ENCODE measurements around the gene ACTR3C.
"Not testable (repeated sequence)": the region's sequence is repeated elsewhere in the genome, so short reads cannot be mapped to it uniquely, and the experiment has no call there.

ACTR3C gene

DNA sequence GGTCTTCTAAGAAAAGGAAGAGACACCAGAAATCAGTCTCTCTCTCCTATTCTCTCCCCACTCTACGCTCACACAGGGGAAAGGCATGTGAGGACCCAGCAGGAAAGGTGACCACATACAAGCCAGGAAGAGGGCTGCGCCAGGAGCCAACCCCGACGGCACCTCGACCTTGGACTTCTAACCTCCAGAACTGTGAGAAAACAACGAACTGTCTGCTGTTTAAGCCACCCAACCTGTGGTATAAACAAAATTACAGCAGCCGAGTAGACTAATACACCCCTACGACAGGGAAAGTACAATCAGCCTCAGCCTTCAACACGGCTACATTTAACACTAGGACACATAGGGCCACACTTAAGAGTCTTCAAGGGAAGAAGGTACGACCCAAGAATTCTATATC, 26.5 kb downstream of the ACTR3C start:
- H3K36me3 ChIP-seq (ENCODE audit: control insufficient read depth, low read length); H4K20me1 ChIP-seq (ENCODE audit: control insufficient read depth, insufficient read depth, low read depth, low read length); H3F3A ChIP-seq (ENCODE audit: control insufficient read depth, insufficient read depth); H3K4me3 ChIP-seq (ENCODE audit: low read length); H3K27me3 ChIP-seq (ENCODE audit: control insufficient read depth, low read length); H3K79me2 ChIP-seq (ENCODE audit: control insufficient read depth, low read length); H3K27ac ChIP-seq (ENCODE audit: low read depth, low read length); H3K4me1 ChIP-seq (ENCODE audit: control insufficient read depth, low read length); H3K9me3 ChIP-seq (ENCODE audit: control insufficient read depth, insufficient read depth, low read length); H3K4me2 ChIP-seq (ENCODE audit: low read length); H3K9me2 ChIP-seq (replicated peaks; ENCODE audit: control insufficient read depth, low read length): not testable (repeated sequence)

DNA sequence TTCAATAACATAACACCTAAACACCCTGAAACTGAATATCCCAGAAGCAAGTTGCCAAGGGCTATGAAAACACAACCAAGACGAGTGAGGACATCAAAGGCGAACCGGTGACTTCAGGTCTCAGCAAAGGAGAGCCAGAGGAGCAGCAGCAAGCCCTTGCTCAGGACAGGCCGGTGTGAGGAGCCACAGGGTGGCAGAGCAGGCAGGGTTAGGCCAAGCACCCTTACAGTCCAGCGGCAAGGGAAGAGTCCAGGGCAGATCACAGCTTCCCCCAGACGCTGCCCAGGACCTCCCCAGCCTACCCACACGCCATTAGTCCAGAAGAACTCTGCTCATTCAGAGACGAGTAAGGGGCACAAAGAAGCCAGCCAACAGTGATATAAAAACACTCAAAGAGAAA, 27.7 kb downstream of the ACTR3C start:
- H3K9me2 ChIP-seq (replicated peaks; ENCODE audit: control insufficient read depth, low read length); H3K79me2 ChIP-seq (ENCODE audit: control insufficient read depth, low read length); H3K4me2 ChIP-seq (ENCODE audit: low read length); H3K4me3 ChIP-seq (ENCODE audit: low read length); H3K27me3 ChIP-seq (ENCODE audit: control insufficient read depth, low read length); H3K27ac ChIP-seq (ENCODE audit: low read depth, low read length); H4K20me1 ChIP-seq (ENCODE audit: control insufficient read depth, insufficient read depth, low read depth, low read length); H3K4me1 ChIP-seq (ENCODE audit: control insufficient read depth, low read length); H3K36me3 ChIP-seq (ENCODE audit: control insufficient read depth, low read length); H3K9me3 ChIP-seq (ENCODE audit: control insufficient read depth, insufficient read depth, low read length); H3F3A ChIP-seq (ENCODE audit: control insufficient read depth, insufficient read depth): not testable (repeated sequence)

DNA sequence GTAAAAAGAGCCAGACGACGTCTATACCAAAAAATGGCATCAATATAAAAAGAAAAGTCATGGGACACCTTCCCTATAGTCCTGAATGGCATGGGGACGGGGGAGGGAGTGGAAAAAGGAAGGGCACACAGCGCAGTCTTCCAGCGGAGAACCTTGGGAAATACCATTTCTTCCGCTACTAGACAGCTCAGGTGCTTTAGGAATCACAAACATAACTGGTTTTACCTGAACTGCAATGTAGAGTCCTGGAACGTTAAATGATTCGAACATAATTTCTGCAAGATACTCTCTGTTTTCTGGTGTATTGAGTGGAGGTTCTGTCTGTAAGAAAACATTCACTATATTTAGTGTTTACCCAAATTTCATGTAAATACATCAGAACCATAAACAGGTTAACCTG, 28.3 kb downstream of the ACTR3C start:
- H3K4me3 ChIP-seq (ENCODE audit: low read length); H3K27ac ChIP-seq (ENCODE audit: low read depth, low read length); H3K9me2 ChIP-seq (replicated peaks; ENCODE audit: control insufficient read depth, low read length); H4K20me1 ChIP-seq (ENCODE audit: control insufficient read depth, insufficient read depth, low read depth, low read length); H3K4me1 ChIP-seq (ENCODE audit: control insufficient read depth, low read length); H3K9me3 ChIP-seq (ENCODE audit: control insufficient read depth, insufficient read depth, low read length); H3K79me2 ChIP-seq (ENCODE audit: control insufficient read depth, low read length); H3F3A ChIP-seq (ENCODE audit: control insufficient read depth, insufficient read depth); H3K36me3 ChIP-seq (ENCODE audit: control insufficient read depth, low read length); H3K27me3 ChIP-seq (ENCODE audit: control insufficient read depth, low read length); H3K4me2 ChIP-seq (ENCODE audit: low read length): not testable (repeated sequence)

DNA sequence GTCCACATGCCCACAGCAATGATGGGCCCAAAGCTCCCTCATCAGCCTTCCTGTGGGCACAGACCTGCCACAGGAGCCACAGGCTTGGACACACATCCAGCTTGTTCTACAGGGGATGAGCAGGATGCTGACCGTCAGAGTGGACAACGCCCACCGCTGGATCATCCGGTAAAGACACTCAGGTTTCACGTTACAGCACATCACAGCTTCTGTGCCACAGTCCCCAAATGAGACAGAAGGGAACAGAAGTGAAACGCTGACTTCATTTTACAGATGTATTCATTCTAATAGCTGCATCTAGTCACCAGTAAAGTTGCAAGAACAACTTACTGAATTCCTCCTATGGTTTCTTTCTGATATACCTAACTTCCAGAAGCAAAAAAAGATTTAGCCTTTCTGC, 33.0 kb downstream of the ACTR3C start:
- not testable (repeated sequence) for H3K4me1 ChIP-seq (ENCODE audit: control insufficient read depth, low read length); H4K20me1 ChIP-seq (ENCODE audit: control insufficient read depth, insufficient read depth, low read depth, low read length); H3K9me2 ChIP-seq (replicated peaks; ENCODE audit: control insufficient read depth, low read length); H3K27ac ChIP-seq (ENCODE audit: low read depth, low read length); H3K79me2 ChIP-seq (ENCODE audit: control insufficient read depth, low read length); H3K9me3 ChIP-seq (ENCODE audit: control insufficient read depth, insufficient read depth, low read length); H3K4me2 ChIP-seq (ENCODE audit: low read length); H3K4me3 ChIP-seq (ENCODE audit: low read length); H3K36me3 ChIP-seq (ENCODE audit: control insufficient read depth, low read length); H3F3A ChIP-seq (ENCODE audit: control insufficient read depth, insufficient read depth); H3K27me3 ChIP-seq (ENCODE audit: control insufficient read depth, low read length)

DNA sequence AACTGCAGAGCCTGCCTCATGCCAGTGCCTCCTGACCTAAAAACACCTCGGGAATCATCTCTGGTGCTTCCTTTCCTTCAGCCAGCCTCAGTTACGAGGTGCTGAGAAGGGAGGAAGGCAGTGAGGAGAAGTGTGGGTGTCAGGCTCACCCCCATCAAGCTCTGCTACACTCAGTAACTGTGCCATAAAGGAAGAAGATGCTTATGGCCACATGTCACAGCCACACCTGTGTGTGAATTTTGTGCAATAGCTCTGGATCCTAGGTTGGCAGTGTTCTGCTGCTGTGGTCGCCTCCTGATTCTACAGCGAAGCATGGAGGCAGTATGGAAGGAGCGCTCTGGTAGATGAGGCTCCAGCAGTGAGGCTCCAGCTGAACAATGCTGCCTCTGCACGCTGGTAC, 34.5 kb downstream of the ACTR3C start:
- not testable (repeated sequence) for H3K9me3 ChIP-seq (ENCODE audit: control insufficient read depth, insufficient read depth, low read length); H3K36me3 ChIP-seq (ENCODE audit: control insufficient read depth, low read length); H3K4me3 ChIP-seq (ENCODE audit: low read length); H3K27ac ChIP-seq (ENCODE audit: low read depth, low read length); H4K20me1 ChIP-seq (ENCODE audit: control insufficient read depth, insufficient read depth, low read depth, low read length); H3K9me2 ChIP-seq (replicated peaks; ENCODE audit: control insufficient read depth, low read length); H3K4me1 ChIP-seq (ENCODE audit: control insufficient read depth, low read length); H3K27me3 ChIP-seq (ENCODE audit: control insufficient read depth, low read length); H3K79me2 ChIP-seq (ENCODE audit: control insufficient read depth, low read length); H3K4me2 ChIP-seq (ENCODE audit: low read length); H3F3A ChIP-seq (ENCODE audit: control insufficient read depth, insufficient read depth)

DNA sequence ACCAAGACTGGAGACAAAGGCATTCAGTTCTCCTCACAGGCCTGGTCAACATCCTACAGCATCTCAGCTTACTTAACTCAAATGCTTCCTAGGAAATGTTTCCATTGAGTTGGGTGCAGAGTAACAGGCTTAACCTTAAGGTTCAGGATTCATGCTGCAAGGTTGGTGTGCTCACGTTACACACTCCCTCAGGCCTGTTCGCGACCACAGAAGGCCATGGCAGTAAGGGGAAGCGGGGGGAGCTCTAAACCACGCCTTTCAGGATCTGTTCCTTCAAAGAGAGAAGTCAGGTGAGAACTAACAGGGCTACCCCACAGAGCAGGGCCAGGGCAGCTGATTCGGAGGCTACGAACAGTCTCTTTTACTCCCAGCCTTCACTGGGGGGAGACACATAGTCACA, 35.5 kb downstream of the ACTR3C start:
- not testable (repeated sequence) for H3F3A ChIP-seq (ENCODE audit: control insufficient read depth, insufficient read depth); H3K36me3 ChIP-seq (ENCODE audit: control insufficient read depth, low read length); H3K9me3 ChIP-seq (ENCODE audit: control insufficient read depth, insufficient read depth, low read length); H3K79me2 ChIP-seq (ENCODE audit: control insufficient read depth, low read length); H3K27ac ChIP-seq (ENCODE audit: low read depth, low read length); H4K20me1 ChIP-seq (ENCODE audit: control insufficient read depth, insufficient read depth, low read depth, low read length); H3K27me3 ChIP-seq (ENCODE audit: control insufficient read depth, low read length); H3K9me2 ChIP-seq (replicated peaks; ENCODE audit: control insufficient read depth, low read length); H3K4me3 ChIP-seq (ENCODE audit: low read length); H3K4me1 ChIP-seq (ENCODE audit: control insufficient read depth, low read length); H3K4me2 ChIP-seq (ENCODE audit: low read length)

All from DOHH2 (cell line).